PC-9 (cell line): ENCODE data around the gene SNRNP40. TPM values are rescaled to one million over a fixed set of nuclear protein-coding genes. Genes with fewer than 3 reads are reported as not detected.

Experiments
- BruUV-seq: library from RNA; stranded (reverse); fragments of 400-500 nt; replicated peaks from 2 replicates; lab custom pipeline; 2021; lab: Mats Ljungman, UMichigan
- CTCF ChIA-PET: fragments of 300-600 bp; sonication (Branson Sonifier 250); formaldehyde crosslinking; loops from one replicate; lab custom pipeline; 2022; ENCODE audit warnings: antibody characterized with exemption; lab: Charles Lee
- POLR2A ChIA-PET: fragments of 300-600 bp; sonication (Branson Sonifier 250); formaldehyde crosslinking; loops from one replicate; lab custom pipeline; 2022; ENCODE audit warnings: antibody characterized with exemption; ENCODE audit not compliant: unreplicated experiment; lab: Charles Lee
- DNase-seq, 2 experiments: peaks; one replicate each; pipeline versions ENCODE4 v3.0.0 to v3.0.0-alpha.2; 2015 to 2022; ENCODE audit warnings: mixed read lengths in 1 of 2
- H2AFZ ChIP-seq: fragments of 200-600 bp; sonication (generic); 2 replicates; pipeline ENCODE4 v1.8.1; 2017; ENCODE audit warnings: antibody characterized with exemption
- H3F3A ChIP-seq: fragments of 200-600 bp; sonication (generic); 2 replicates; pipeline ENCODE4 v1.8.1; 2017; ENCODE audit warnings: antibody characterized with exemption, mild to moderate bottlenecking, low read depth; ENCODE audit not compliant: insufficient read depth
- H3K27ac ChIP-seq: fragments of 200-600 bp; sonication (generic); 2 replicates; pipeline ENCODE4 v1.6.1; 2016; ENCODE audit warnings: mixed run types
- H3K27me3 ChIP-seq: fragments of 200-600 bp; sonication (generic); 2 replicates; pipeline ENCODE4 v1.6.1; 2016; ENCODE audit warnings: low read depth, mixed run types; ENCODE audit not compliant: insufficient read depth
- H3K36me3 ChIP-seq: fragments of 200-600 bp; sonication (generic); 2 replicates; pipeline ENCODE4 v1.6.1; 2016; ENCODE audit warnings: low read depth, mixed run types
- H3K4me1 ChIP-seq: fragments of 200-600 bp; sonication (generic); replicated peaks from 2 replicates; pipeline ENCODE4 v1.6.1; 2016; ENCODE audit warnings: mixed run types; ENCODE audit not compliant: insufficient read depth
- H3K4me2 ChIP-seq: fragments of 200-600 bp; sonication (generic); 2 replicates; pipeline ENCODE4 v1.6.1; 2017; ENCODE audit warnings: mixed run types
- H3K4me3 ChIP-seq: fragments of 200-600 bp; sonication (generic); 2 replicates; pipeline ENCODE4 v1.6.1; 2016; ENCODE audit warnings: mixed run types
- H3K79me2 ChIP-seq: fragments of 200-600 bp; sonication (generic); 2 replicates; pipeline ENCODE4 v1.6.1; 2017; ENCODE audit warnings: low read depth, mixed run types
- H3K9me2 ChIP-seq: fragments of 200-600 bp; sonication (generic); 2 replicates; pipeline ENCODE4 v1.8.1; 2017; ENCODE audit warnings: mild to moderate bottlenecking; ENCODE audit not compliant: insufficient read depth
- H3K9me3 ChIP-seq: fragments of 200-600 bp; sonication (generic); 2 replicates; pipeline ENCODE4 v1.8.1; 2016; ENCODE audit warnings: low read depth; ENCODE audit not compliant: insufficient read depth
- H4K20me1 ChIP-seq: fragments of 200-600 bp; sonication (generic); 2 replicates; pipeline ENCODE4 v1.8.1; 2017; ENCODE audit not compliant: insufficient read depth
- EZH2 ChIP-seq: fragments of 200-600 bp; sonication (generic); IDR thresholded peaks from 2 replicates; pipeline ENCODE4 v1.8.0; 2017; ENCODE audit warnings: antibody characterized with exemption, low read depth
- intact Hi-C: fragments of 100-400 bp; cut with micrococcal nuclease; formaldehyde crosslinking; loops from one replicate; pipeline ENCODE4 v1.10.0; 2022; ENCODE audit not compliant: unreplicated experiment
- total RNA-seq: library from RNA; stranded (reverse); gene quantifications from 2 replicates; pipeline ENCODE4 v1.2.3, GENCODE V29; 2021
- TF ChIP-seq, protein P1 (sequence below): fragments of 200-600 bp; sonication (generic); conservative IDR thresholded peaks from 2 replicates; pipeline ENCODE4 v1.6.1; 2017; ENCODE audit warnings: mixed run types, antibody characterized with exemption, mild to moderate bottlenecking, moderate library complexity

The SNRNP40 gene
- total RNA-seq, 1 experiment from 2014 or later = 59.5 TPM

DNA sequence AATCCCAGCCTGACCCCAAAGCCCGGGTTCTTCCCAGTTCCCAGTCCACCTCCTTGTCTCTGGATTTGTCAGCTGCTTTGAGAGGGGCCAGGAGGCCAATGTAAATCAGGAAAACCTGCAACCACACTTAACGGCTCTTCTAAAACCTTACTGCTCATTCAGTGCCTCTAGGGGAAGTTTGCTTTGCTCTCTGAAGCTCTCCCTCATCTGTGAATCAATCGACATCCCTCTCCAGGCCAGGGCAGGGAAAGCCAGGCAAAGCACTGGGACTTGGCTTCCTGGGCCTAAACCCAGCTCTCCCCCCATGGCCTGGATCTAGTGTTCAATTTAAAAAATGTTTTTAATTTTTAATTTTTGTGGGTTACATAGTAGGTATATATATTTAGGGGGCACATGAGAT, 66.2 kb downstream of the SNRNP40 start:
- CTCF ChIA-PET = no interaction called here
- no peak for DNase-seq
- H4K20me1 ChIP-seq = no peaks in the 10 kb centered on the region
- no peaks in the 10 kb centered on the region for H3K27me3 ChIP-seq
- no TSS peak for BruUV-seq
- H3K4me1 ChIP-seq = no peaks in the 10 kb centered on the region
- no peak overlapping the region for H3K4me3 ChIP-seq
- no peaks in the 10 kb centered on the region for H3K9me3 ChIP-seq
- intact Hi-C loops = no loop called here
- H2AFZ ChIP-seq = no peak overlapping the region
- H3F3A ChIP-seq = no peaks in the 10 kb centered on the region
- no peaks in the 10 kb centered on the region for H3K36me3 ChIP-seq
- TF ChIP-seq, protein P1, sequence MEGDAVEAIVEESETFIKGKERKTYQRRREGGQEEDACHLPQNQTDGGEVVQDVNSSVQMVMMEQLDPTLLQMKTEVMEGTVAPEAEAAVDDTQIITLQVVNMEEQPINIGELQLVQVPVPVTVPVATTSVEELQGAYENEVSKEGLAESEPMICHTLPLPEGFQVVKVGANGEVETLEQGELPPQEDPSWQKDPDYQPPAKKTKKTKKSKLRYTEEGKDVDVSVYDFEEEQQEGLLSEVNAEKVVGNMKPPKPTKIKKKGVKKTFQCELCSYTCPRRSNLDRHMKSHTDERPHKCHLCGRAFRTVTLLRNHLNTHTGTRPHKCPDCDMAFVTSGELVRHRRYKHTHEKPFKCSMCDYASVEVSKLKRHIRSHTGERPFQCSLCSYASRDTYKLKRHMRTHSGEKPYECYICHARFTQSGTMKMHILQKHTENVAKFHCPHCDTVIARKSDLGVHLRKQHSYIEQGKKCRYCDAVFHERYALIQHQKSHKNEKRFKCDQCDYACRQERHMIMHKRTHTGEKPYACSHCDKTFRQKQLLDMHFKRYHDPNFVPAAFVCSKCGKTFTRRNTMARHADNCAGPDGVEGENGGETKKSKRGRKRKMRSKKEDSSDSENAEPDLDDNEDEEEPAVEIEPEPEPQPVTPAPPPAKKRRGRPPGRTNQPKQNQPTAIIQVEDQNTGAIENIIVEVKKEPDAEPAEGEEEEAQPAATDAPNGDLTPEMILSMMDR = no peak
- no peak for TF ChIP-seq EZH2
- POLR2A ChIA-PET = no interaction called here
- H3K27ac ChIP-seq = no peak overlapping the region
- H3K4me2 ChIP-seq = no peak overlapping the region
- H3K9me2 ChIP-seq = no peaks in the 10 kb centered on the region
- H3K79me2 ChIP-seq = no peaks in the 10 kb centered on the region

DNA sequence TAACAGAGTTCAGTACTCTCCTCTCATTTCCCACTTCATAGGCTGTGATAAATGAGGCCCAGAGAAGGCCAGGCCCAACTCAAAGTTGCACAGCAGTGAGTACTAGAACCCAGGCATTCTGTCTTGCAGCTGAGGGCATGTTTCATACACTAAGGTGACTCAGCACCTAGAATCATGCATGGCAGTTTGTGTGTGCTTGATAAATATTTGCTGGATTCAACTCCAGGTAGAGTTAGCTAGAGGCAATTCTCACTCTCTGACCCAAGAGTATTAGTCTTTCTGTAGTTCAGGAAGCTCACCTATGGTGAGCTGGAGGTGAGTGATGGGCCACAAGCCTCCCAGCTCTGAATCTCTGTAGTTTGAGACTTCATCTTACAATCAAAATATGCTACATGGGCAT, 67.6 kb downstream of the SNRNP40 start:
- no peaks in the 10 kb centered on the region for H3K9me2 ChIP-seq
- ChIA-PET POLR2A (interaction anchor here (0.7 kb wide), 1 partner anchor 31 kb away, joined by 3 read pairs; no protein-coding TSS in a partner anchor), CTCF (no interaction called here)
- no peak overlapping the region for H3K4me3 ChIP-seq
- no peak overlapping the region for H3K27ac ChIP-seq
- no peak for TF ChIP-seq EZH2
- TF ChIP-seq, protein P1 = no peak
- H3K9me3 ChIP-seq = no peaks in the 10 kb centered on the region
- H3K27me3 ChIP-seq = peaks cover 5% of the 10 kb centered on the region
- no TSS peak for BruUV-seq
- H3F3A ChIP-seq = no peaks in the 10 kb centered on the region
- no peaks in the 10 kb centered on the region for H4K20me1 ChIP-seq
- no peak overlapping the region for H3K4me2 ChIP-seq
- DNase-seq = no peak
- intact Hi-C loops = no loop called here
- no peaks in the 10 kb centered on the region for H3K79me2 ChIP-seq
- no peak overlapping the region for H2AFZ ChIP-seq
- H3K36me3 ChIP-seq = no peaks in the 10 kb centered on the region
- no peaks in the 10 kb centered on the region for H3K4me1 ChIP-seq

DNA sequence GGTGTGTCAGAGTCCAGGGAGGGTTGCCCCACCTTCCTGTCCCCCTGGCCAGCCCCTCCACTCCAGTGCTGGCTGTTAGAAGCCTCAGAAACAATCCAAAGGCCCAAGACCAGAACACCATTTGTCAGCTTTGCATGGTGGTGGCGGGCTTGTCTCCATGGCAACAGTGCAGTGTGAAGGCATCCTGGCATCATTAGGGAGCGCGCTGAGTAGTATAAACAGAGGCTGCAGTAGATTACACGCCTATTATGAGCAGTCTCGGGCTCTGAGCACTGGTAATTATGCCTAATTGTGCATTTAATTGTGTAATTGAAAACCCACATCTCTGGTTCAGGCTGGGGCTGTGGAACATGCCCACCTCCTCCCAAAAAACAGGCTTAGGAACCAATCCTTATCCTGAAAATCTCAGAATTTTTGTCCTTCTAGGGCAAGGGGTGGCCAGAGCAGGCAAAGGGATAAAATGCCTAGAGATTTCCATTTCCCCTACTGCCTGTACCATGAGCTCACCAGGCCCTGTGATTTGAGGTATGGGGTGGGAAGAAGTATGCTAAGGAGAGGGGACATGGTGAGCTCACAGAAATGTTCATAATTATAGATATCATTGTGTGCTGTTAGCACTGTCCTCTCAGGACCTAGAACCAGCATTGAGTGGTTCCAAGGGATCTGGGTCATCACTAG, 68.6 kb downstream of the SNRNP40 start:
- no peak for DNase-seq
- Histone ChIP-seq H3K4me2 (no peak overlapping the region), H3K4me1 (no peaks in the 10 kb centered on the region), H3K36me3 (no peaks in the 10 kb centered on the region), H3F3A (no peaks in the 10 kb centered on the region), H2AFZ (no peak overlapping the region), H3K79me2 (no peaks in the 10 kb centered on the region), H3K9me2 (no peaks in the 10 kb centered on the region), H3K27ac (no peak overlapping the region), H3K9me3 (no peaks in the 10 kb centered on the region), H3K4me3 (no peak overlapping the region), H4K20me1 (no peaks in the 10 kb centered on the region), H3K27me3 (peaks cover 10% of the 10 kb centered on the region)
- TF ChIP-seq, protein P1 = no peak
- TF ChIP-seq EZH2 = no peak
- ChIA-PET POLR2A (no interaction called here), CTCF (no interaction called here)
- BruUV-seq = no TSS peak
- intact Hi-C loops = no loop called here
